SJCRH30 (cell line): ENCODE results near the gene PRKRA. TPM values are rescaled to one million over a fixed set of nuclear protein-coding genes. Genes with fewer than 3 reads are reported as not detected.

Experiments used
- DNase-seq, 2 experiments: peaks; one replicate each; pipeline ENCODE4 v3.0.0-alpha.2; 2015 to 2020
- H3K27ac ChIP-seq: fragments of 250-450 bp; sonication (Bioruptor Pico); 2 replicates; pipeline ENCODE4 v1.5.1; 2020; ENCODE audit warnings: mild to moderate bottlenecking, moderate library complexity
- H3K27me3 ChIP-seq: fragments of 250-450 bp; sonication (Bioruptor Pico); 2 replicates; pipeline ENCODE4 v1.5.1; 2020; ENCODE audit warnings: mild to moderate bottlenecking, moderate library complexity
- H3K36me3 ChIP-seq: fragments of 250-450 bp; sonication (Bioruptor Pico); 2 replicates; pipeline ENCODE4 v1.5.1; 2020; ENCODE audit warnings: mild to moderate bottlenecking, moderate library complexity
- H3K4me1 ChIP-seq: fragments of 250-450 bp; sonication (Bioruptor Pico); 2 replicates; pipeline ENCODE4 v1.5.1; 2020; ENCODE audit warnings: mild to moderate bottlenecking, moderate library complexity
- H3K4me3 ChIP-seq: fragments of 250-450 bp; sonication (Bioruptor Pico); 2 replicates; pipeline ENCODE4 v1.5.1; 2020; ENCODE audit warnings: mild to moderate bottlenecking, moderate library complexity
- H3K9me3 ChIP-seq: fragments of 250-450 bp; sonication (Bioruptor Pico); replicated peaks from 2 replicates; pipeline ENCODE4 v1.5.1; 2020; ENCODE audit warnings: mild to moderate bottlenecking, moderate library complexity
- total RNA-seq: library from RNA; depleted of rRNA; stranded (reverse); fragments of >200 nt; shearing (Covaris generic); gene quantifications from 2 replicates; pipeline ENCODE4 v1.2.3, GENCODE V29; 2014; rRNA removed

The PRKRA gene
- total RNA-seq, result 95.9 and 112 TPM in 2 replicates

DNA sequence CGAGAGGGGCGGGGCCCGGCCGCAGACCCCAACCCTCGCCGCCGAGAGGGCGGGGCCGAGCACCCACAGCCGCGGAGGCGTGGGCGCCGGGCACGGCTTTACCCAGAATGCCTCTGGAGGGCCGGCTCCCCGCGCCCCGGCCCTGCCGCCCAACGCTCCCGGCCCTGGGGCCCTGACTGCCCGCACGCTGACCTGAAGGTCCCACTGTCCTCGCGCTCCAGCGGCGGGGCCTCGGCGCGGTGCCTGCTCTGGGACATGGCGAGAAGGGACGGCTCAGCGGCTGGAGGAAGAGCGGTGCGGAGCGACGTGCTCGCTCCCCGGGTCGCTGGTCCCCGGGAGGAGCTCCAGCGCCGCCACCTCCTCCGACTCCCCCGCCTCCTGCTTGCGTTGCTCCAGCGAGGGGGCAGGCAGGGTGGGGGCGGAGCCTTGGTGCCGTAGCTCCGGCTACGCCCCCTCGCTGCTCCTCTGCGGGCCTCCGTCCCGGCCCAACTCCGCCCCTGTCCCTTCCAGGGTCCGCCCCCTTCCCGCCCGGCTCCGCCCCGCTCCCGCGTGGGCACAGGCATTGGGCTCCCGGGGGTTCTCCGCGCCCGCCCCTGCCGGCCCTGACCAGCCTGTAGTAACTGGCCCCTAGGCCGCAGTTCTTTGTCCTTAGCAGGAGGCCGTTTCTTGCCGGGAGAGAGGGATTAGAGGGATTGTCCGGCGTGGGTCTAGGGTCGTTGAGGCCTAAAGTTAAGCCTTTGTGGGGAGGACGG is at the start of gene PRKRA, which contains the start of gene PJVK:
Gene PRKRA, minus strand, starts transcription at position 402 of the 752 bp plus-strand sequence. Its CDS starts 145 bp downstream, at position 257.
Gene PJVK, plus strand, starts transcription at position 605 of the 752 bp plus-strand sequence. CDS start 2,032 bp downstream, outside the sequence.
- H3K4me1 ChIP-seq, result no peaks in the 10 kb centered on the region
- peak; percentile 97 for DNase-seq

DNA sequence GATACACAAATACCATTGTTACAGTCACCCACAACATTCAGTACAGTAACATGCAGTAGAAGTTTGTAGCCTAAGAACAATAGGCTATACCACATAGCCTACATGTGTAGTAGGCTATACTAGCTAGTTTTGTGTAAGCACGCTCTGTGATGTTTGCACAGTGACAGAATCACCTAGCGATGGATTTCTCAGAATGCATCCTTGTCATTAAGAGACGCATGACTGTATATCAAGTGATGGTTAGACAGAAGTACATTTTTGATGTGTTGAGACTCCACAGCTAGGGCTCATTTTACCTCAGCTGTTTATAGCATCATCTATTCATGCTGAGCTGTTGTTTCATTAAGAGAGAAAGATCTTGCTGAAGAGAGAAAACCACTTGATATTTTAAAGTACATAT is 48.7 kb upstream of the PRKRA start:
- no peak for DNase-seq
- H3K36me3 ChIP-seq, result peaks cover 37% of the 10 kb centered on the region
- H3K4me3 ChIP-seq, result no peak overlapping the region

More for the DNA sequence above, at the start of gene PRKRA, which contains the start of gene PJVK:
- peaks cover 24% of the 10 kb centered on the region for H3K36me3 ChIP-seq
- no peaks in the 10 kb centered on the region for H3K27me3 ChIP-seq
- H3K27ac ChIP-seq, result peak within 1 kb of the TSS; percentile 97
- H3K4me3 ChIP-seq, result peak within 1 kb of the TSS; percentile 94
- no peaks in the 10 kb centered on the region for H3K9me3 ChIP-seq

DNA sequence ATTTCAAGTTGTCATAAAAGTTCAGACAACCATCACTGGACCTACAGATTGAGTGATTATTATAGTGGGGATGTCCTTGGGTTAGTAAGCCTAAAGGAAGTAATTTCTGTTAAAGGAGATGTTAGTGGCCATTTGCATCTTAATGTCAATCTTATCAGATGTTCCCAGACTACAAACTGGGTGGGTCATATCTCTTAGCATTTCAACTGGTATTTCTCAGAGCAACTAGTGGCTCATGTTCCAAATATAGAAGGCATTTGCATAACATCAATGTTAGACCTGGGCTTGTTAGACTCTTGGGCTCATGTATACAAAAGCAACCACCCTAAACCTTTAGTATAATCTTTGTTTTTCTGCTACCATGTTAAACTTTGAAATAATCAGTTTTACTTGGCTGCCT is 47.2 kb upstream of the PRKRA start:
- Histone ChIP-seq H3K27me3 (no peaks in the 10 kb centered on the region), H3K4me1 (no peaks in the 10 kb centered on the region), H3K4me3 (no peak overlapping the region), H3K9me3 (no peaks in the 10 kb centered on the region), H3K36me3 (peaks cover 38% of the 10 kb centered on the region), H3K27ac (no peak overlapping the region)
- no peak for DNase-seq

More for the DNA sequence above, 48.7 kb upstream of the PRKRA start:
- Histone ChIP-seq H3K9me3 (no peaks in the 10 kb centered on the region), H3K27me3 (no peaks in the 10 kb centered on the region), H3K27ac (no peak overlapping the region), H3K4me1 (no peaks in the 10 kb centered on the region)

DNA sequence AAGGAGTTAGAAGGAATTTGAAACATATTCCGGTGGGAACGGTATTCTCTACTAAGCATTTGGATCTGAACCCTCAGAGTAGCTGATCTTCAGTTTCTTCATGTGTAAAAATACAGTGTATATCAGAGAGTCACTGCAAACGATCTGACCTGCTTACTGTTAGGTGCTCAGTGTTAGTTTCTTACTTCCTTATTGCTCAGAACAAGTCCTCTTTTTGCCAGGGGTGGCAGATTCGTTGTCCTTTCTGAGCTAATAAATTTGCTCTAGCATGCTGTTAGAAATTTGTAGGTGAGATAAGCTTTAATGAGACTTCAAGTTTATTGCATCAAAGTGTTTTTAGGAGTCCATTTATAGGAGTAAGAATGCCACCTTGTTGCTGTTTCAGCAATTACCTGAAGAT is 45.1 kb upstream of the PRKRA start:
- H3K27ac ChIP-seq, result no peak overlapping the region
- H3K4me1 ChIP-seq, result no peaks in the 10 kb centered on the region
- H3K9me3 ChIP-seq, result no peaks in the 10 kb centered on the region
- no peak overlapping the region for H3K4me3 ChIP-seq
- H3K27me3 ChIP-seq, result no peaks in the 10 kb centered on the region
- DNase-seq, result no peak
- peaks cover 32% of the 10 kb centered on the region for H3K36me3 ChIP-seq

DNA sequence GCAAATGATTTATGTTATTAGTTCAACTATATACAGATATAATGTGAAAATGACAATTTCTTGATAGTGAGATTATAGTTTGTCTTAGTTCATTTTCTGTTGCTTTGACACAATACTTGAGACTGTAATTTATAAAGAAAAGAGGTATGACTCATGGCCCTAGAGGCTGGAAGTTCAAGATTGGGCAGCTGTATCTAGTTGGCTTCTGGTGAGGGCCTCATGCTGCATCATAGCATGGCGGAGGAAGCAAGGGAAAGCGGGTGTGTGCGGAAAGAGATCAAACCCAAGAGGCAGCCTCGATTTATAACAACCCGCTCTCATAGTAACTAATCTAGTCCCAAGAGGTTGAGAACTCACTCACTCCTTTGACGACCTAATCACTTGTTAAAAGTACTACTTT is 40.6 kb upstream of the PRKRA start:
- Histone ChIP-seq H3K27me3 (no peaks in the 10 kb centered on the region), H3K27ac (no peak overlapping the region), H3K4me1 (no peaks in the 10 kb centered on the region), H3K9me3 (no peaks in the 10 kb centered on the region), H3K36me3 (peaks cover 32% of the 10 kb centered on the region; the same call in 1 of the 2 replicates), H3K4me3 (no peak overlapping the region)
- DNase-seq, result no peak

DNA sequence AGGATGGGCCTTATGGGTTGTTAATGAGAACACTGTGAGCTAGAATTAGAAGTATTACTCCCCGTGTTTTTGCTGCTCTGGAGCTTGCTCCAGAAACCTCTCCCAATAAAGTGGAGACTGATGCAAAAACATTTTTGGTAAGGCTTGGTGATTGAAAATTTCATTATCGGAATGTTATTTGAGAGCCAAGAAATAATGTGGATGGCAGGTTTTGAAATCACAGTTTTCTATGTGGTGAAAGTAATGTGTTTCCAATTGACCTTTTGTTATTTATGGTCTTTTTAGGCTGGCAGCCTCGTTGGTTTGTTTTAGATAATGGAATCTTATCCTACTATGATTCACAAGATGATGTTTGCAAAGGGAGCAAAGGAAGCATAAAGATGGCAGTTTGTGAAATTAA is 34.4 kb upstream of the PRKRA start:
- Histone ChIP-seq H3K9me3 (no peaks in the 10 kb centered on the region), H3K4me3 (no peak overlapping the region)
- no peak for DNase-seq

DNA sequence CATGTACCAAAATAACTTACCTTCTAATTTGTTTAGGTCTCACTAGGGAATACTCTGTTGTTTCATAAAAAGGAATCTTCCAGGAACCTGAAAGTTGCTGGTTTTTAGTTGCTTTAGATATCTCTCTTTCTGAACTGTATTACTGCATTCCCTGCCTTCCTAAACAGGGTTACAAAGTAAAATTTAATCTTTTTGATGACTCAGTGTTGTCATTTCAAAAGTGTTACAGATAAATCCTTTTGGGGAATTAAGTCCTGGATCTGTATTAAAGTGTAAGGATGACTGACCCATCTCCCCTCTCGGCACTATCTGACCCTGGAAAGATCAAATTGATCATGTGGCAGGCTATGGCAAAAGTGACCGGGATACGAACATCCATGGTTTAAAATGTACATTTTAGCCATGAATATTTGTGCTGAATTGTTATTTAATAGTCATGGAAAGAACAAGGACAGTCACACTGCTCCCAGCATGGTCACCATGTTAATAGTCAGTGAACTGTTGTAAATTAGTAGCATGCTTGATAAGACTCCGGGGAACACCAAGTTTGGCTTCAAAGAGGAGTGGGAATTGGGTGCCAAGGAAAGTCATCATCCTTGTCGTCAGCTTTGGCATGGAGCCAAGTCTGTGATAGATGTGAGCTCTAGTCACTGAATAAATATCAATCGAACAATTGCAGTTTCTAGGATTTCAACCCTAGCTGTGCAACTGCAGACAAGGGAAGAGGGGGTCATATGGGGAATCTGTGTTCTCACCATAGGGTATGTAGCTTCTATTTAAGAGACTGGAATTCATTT is 33.5 kb upstream of the PRKRA start:
- peak in 1 of 2 experiments; percentile 20 for DNase-seq
- Histone ChIP-seq H3K27ac (no peak overlapping the region), H3K9me3 (no peaks in the 10 kb centered on the region)

More for the DNA sequence above, 34.4 kb upstream of the PRKRA start:
- Histone ChIP-seq H3K4me1 (no peaks in the 10 kb centered on the region), H3K27me3 (no peaks in the 10 kb centered on the region), H3K36me3 (peaks cover 23% of the 10 kb centered on the region), H3K27ac (no peak overlapping the region)

DNA sequence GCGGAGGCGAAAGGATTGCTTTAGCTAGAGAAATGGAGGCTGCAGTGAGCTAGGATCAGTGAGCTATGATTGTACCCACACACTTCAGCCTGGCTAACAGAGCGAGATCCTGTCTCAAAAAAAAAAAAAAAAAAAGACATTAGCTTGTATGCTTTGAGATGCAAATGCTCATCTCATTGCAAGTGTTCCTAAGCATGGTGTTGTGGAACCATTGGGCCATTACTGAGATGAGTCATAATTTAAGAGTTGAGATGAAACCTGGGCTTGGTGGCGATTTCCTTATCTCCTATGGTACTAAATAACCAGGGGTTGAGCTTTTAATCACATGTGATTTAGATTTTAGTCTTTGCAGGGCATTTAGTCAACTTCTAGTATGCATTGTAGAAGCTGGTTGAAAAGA is 31.5 kb upstream of the PRKRA start:
- H3K27me3 ChIP-seq, result no peaks in the 10 kb centered on the region
- no peak overlapping the region for H3K4me3 ChIP-seq
- H3K9me3 ChIP-seq, result no peaks in the 10 kb centered on the region
- no peak for DNase-seq
- H3K27ac ChIP-seq, result no peak overlapping the region
- no peaks in the 10 kb centered on the region for H3K4me1 ChIP-seq
- peaks cover 10% of the 10 kb centered on the region for H3K36me3 ChIP-seq

More for the DNA sequence above, 33.5 kb upstream of the PRKRA start:
- Histone ChIP-seq H3K36me3 (peaks cover 20% of the 10 kb centered on the region), H3K4me3 (no peak overlapping the region), H3K27me3 (no peaks in the 10 kb centered on the region), H3K4me1 (no peaks in the 10 kb centered on the region)

DNA sequence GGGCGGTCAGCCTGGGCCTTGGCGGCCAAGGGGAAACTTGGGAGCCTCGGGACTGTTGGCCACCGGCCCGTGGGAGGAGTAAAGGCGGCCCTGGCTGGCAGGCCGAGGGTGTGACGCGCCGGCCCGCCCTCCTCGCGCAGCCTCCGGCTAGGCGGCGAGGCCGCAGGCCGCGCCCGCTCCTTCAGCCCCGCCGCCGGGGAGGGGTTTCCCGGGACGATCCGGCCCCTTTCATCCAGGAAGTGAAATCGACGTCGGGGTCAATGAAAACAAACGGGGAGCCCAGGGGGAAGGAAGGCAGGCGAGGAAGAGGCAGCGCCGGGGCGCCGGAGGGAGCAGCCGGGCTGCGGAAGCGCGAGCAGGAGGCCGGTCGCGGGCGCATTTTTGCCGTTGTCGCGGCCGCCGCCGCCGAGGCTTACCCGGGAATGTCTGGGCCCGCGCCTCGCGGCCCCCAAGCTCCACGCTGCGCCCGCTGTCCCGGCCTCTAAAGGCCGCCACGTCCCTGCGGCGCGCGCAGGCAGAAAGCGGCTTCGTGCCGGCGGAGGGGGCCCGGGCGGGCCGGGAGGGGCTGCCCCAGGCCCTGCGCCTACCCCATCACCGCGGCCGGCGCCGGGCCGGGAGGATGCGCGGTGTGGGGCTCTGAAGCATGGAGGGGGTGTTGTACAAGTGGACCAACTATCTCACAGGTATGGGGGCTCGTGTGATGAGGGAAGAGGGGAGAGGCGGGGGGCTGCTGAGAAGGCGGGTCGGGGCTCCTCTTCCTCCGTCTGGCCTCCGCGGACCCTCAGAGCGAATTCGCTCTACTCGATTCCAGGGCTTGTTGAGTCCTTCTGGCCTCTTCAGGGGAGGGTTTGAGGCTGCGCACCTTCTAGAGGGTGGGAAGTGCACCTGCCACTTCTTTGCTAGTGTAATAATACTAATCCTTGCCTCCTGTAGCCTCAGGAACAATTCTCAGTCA is 29.5 kb upstream of the PRKRA start, which contains the start of gene PLEKHA3:
Gene PLEKHA3, plus strand, starts transcription at position 231 of the 955 bp plus-strand sequence. Its CDS starts 413 bp downstream, at position 644.
- Histone ChIP-seq H3K36me3 (peaks cover 3% of the 10 kb centered on the region; the same call in 1 of the 2 replicates), H3K27me3 (no peaks in the 10 kb centered on the region), H3K4me3 (peak within 1 kb of the TSS; percentile 82), H3K27ac (peak within 1 kb of the TSS; percentile 63), H3K9me3 (no peaks in the 10 kb centered on the region), H3K4me1 (no peaks in the 10 kb centered on the region; the same call in 1 of the 2 replicates)
- DNase-seq, result peak; percentile 98

DNA sequence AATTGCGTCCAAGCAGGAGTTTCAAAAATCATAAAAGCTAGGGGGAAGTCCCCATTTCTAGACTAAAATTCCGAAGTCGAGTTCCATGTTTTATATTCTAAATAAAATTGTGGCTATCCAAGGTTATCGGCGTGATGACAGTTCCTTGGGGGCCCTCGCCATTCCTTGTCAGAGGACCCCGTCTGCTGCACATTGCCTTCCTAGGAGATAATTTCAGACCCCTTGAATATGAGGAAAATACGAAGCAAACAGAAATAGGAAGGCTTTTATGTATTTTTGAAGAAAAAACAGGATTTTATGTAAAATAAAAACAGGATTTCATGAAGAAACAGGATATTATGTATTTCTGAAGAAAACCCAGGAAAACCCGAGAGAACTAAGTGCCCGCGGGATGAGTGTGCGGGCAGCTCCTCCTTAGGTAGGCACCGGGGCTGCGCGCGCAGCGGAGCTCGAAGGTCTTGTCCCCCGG is 28.8 kb upstream of the PRKRA start:
- H3K27ac ChIP-seq, result peak overlapping the region; percentile 0; the same call in 1 of the 2 replicates
- H3K9me3 ChIP-seq, result no peaks in the 10 kb centered on the region
- peak overlapping the region; percentile 82 for H3K4me3 ChIP-seq
- H3K4me1 ChIP-seq, result no peaks in the 10 kb centered on the region; the same call in 1 of the 2 replicates
- peak in 1 of 2 experiments; percentile 6 for DNase-seq
- H3K36me3 ChIP-seq, result no peaks in the 10 kb centered on the region
- no peaks in the 10 kb centered on the region for H3K27me3 ChIP-seq

DNA sequence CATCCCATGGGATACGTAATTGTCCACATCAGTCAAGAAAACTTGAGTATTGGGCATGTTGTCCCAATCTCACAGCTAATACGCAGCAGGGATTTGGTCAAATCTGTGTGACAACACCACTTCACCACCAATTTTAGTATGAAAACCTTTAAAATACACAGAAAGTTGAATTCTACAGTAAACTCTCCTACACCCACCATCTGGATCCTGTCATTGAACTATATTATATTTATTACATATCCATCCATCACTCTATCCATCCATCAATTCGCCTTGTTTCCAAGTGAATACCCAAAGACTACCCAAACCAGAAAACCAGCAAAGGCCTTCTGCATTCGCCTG is 28.3 kb upstream of the PRKRA start:
- no peaks in the 10 kb centered on the region for H3K27me3 ChIP-seq
- no peak for DNase-seq

DNA sequence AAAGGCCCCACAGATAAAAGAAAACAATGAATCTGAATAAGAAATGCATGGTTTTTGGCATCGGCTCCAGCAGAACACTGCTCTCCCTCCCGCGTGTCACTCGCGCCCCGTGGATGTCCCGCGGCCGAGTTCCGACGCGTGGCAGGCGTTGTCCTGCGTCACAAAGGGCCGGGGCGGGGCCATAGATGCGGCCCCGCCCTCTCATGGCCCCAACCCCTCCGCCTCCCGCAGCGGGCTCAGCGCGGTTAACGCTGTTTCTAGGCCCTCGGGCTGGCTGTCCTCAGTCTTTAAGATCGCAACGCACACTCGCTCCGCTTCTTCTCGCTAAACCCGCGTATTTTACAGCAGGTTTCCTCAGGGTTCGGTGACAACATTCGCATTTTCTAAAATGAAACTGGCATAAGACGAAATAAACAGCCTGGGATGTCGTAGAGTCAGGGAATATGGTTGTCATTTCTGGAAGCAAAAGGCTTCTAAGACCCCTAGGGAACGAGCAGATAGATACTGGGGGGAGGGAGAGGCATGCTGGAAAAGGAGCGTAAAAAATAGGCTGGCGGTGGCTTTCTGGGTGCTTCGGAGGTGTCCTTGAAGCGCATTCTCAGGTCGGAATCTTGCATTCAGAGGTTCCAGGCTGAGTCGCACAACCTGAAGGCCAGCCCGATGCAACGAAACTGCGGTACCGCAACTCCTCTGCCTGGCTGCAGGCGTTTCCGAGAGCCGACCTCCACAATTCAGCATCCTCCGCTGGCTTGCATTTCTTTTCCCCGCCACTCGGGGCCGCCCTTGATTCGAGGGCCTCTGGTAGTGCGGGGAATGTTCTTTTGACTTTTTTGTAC is 27.7 kb upstream of the PRKRA start, which contains the start of gene FKBP7:
Gene FKBP7, minus strand, starts transcription at position 162 of the 836 bp plus-strand sequence. Its CDS starts 101 bp downstream, at position 61.
- Histone ChIP-seq H3K9me3 (no peaks in the 10 kb centered on the region), H3K36me3 (no peaks in the 10 kb centered on the region), H3K4me1 (no peaks in the 10 kb centered on the region; the same call in 1 of the 2 replicates), H3K27me3 (no peaks in the 10 kb centered on the region), H3K27ac (peak within 1 kb of the TSS; percentile 66), H3K4me3 (peak within 1 kb of the TSS; percentile 82)
- peak; percentile 87 to 92 for DNase-seq

More for the DNA sequence above, 28.3 kb upstream of the PRKRA start:
- Histone ChIP-seq H3K36me3 (no peaks in the 10 kb centered on the region), H3K27ac (peak overlapping the region; percentile 0; the same call in 1 of the 2 replicates), H3K4me3 (peak overlapping the region; percentile 82), H3K9me3 (no peaks in the 10 kb centered on the region), H3K4me1 (no peaks in the 10 kb centered on the region; the same call in 1 of the 2 replicates)

DNA sequence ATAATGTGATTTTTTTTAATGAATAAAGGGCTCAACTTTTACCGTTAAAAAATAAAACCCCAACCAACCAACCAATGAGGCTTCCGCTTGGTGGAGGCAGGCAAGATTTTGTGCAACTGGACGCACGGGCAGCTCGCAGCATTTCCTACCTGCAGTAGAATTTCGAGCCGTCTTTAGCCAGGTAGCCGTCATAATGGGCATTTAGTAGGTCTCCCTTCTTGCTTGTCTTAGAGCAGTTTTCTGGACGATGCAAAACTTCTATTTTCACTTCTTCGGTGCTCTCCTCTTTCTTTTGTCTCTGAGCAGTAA is 27.1 kb upstream of the PRKRA start:
- Histone ChIP-seq H3K4me3 (peak overlapping the region; percentile 82), H3K27ac (peak overlapping the region; percentile 66), H3K4me1 (no peaks in the 10 kb centered on the region; the same call in 1 of the 2 replicates), H3K9me3 (no peaks in the 10 kb centered on the region), H3K36me3 (0 out of 2 replicates have a peak, but pooled peaks cover 2% of the 10 kb centered on the region), H3K27me3 (no peaks in the 10 kb centered on the region)
- no peak for DNase-seq
